ENCODE data around the gene CAMSAP2. TPM values are rescaled to one million over a fixed set of nuclear protein-coding genes. Genes with fewer than 3 reads are reported as not detected.

CAMSAP2 gene
- total RNA-seq, 1 donor from 2014 or later = 43.9 TPM

DNA sequence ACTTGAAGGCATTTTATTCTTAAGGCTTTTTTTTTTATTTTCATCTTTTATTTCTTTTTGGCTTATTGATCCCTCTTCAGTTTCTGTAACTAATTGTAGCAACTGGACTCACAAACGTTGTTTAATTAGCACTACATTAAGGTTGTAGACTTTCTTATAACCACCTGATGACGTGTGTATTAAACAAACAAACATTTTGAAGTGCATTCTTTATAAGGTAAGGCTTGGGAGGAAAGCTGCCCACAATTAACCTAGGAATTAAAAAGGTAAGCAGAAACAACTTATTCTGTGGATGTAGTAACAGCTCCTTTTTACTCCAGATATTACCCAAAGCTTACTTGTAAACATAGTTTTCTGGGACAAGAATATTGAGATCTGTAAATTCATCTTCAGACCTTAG is 55.0 kb downstream of the CAMSAP2 start:
- no peaks in the 10 kb centered on the region for H4K20me1 ChIP-seq (ENCODE audit: low read depth)
- Mint-ChIP-seq H3K4me1 (no peaks in the 10 kb centered on the region), H3K4me3 (no peak overlapping the region), H3K9me3 (peaks cover 20% of the 10 kb centered on the region), H3K27ac (no peak overlapping the region), H3K36me3 (peaks cover 43% of the 10 kb centered on the region), H3K27me3 (ENCODE audit: insufficient read depth, low read depth) (peaks cover 4% of the 10 kb centered on the region)
- no peaks in the 10 kb centered on the region for H3K4me1 ChIP-seq
- H3K36me3 ChIP-seq = no peaks in the 10 kb centered on the region
- H3K9ac ChIP-seq = no peak overlapping the region
- H3K27me3 ChIP-seq = no peaks in the 10 kb centered on the region
- peaks cover 4% of the 10 kb centered on the region for H3K9me3 ChIP-seq (ENCODE audit: low read depth)
- no peak overlapping the region for H3K4me3 ChIP-seq
- no peaks in the 10 kb centered on the region for H3F3A ChIP-seq (ENCODE audit: low read depth)
- H3K4me2 ChIP-seq = no peak overlapping the region
- H2AFZ ChIP-seq (replicated peaks) = no peak overlapping the region
- DNase-seq (ENCODE audit: low spot score) = no peak
- H3K79me2 ChIP-seq (ENCODE audit: low read depth) = peaks cover 62% of the 10 kb centered on the region
- H3K27ac ChIP-seq = no peak overlapping the region
- TF ChIP-seq EZH2 (IDR thresholded peaks at IDR 0.05) = no peak

DNA sequence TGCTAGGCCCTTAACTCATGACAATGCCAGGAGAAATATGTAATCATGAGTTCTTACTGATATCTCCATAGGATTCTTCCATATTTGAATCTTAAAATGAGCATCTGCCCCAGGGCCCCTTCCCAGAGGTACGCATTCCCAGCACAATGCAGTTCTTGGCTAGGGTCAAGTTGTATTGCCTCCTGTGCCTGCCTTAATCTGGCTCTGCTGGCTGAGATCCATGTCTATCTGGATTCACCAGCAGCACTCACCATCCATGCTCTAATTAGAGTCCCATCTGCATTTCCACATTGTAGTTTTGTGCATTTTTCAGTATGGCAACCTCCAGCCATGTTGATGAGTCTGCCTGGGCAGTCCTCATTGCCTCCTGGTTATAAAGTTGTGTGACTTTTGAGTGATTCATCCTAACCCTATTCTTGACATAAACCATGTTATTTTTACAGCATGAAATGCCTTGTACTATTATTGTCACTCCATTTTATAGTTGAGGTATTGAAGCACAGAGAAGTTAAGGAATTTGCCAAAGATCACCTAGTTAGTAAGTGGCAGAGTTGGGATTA is 55.9 kb downstream of the CAMSAP2 start:
- Histone ChIP-seq H3F3A (ENCODE audit: low read depth) (no peaks in the 10 kb centered on the region), H3K9me3 (ENCODE audit: low read depth) (peaks cover 4% of the 10 kb centered on the region), H3K9ac (no peak overlapping the region), H2AFZ (replicated peaks) (no peak overlapping the region), H3K4me1 (no peaks in the 10 kb centered on the region), H3K36me3 (no peaks in the 10 kb centered on the region), H3K4me2 (no peak overlapping the region), H3K4me3 (no peak overlapping the region), H3K27ac (no peak overlapping the region), H3K27me3 (no peaks in the 10 kb centered on the region), H4K20me1 (ENCODE audit: low read depth) (no peaks in the 10 kb centered on the region), H3K79me2 (ENCODE audit: low read depth) (peaks cover 61% of the 10 kb centered on the region)
- no peak for DNase-seq (ENCODE audit: low spot score)
- Mint-ChIP-seq H3K4me3 (no peak overlapping the region), H3K4me1 (no peaks in the 10 kb centered on the region), H3K9me3 (peaks cover 25% of the 10 kb centered on the region), H3K36me3 (peaks cover 43% of the 10 kb centered on the region), H3K27me3 (ENCODE audit: insufficient read depth, low read depth) (peaks cover 4% of the 10 kb centered on the region), H3K27ac (no peak overlapping the region)
- TF ChIP-seq EZH2 (IDR thresholded peaks at IDR 0.05) = no peak
- TF ChIP-seq, protein P1, sequence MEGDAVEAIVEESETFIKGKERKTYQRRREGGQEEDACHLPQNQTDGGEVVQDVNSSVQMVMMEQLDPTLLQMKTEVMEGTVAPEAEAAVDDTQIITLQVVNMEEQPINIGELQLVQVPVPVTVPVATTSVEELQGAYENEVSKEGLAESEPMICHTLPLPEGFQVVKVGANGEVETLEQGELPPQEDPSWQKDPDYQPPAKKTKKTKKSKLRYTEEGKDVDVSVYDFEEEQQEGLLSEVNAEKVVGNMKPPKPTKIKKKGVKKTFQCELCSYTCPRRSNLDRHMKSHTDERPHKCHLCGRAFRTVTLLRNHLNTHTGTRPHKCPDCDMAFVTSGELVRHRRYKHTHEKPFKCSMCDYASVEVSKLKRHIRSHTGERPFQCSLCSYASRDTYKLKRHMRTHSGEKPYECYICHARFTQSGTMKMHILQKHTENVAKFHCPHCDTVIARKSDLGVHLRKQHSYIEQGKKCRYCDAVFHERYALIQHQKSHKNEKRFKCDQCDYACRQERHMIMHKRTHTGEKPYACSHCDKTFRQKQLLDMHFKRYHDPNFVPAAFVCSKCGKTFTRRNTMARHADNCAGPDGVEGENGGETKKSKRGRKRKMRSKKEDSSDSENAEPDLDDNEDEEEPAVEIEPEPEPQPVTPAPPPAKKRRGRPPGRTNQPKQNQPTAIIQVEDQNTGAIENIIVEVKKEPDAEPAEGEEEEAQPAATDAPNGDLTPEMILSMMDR (IDR thresholded peaks at IDR 0.05) = no peak
- no peak for TF ChIP-seq EZH2phosphoT487 (IDR thresholded peaks at IDR 0.05)

DNA sequence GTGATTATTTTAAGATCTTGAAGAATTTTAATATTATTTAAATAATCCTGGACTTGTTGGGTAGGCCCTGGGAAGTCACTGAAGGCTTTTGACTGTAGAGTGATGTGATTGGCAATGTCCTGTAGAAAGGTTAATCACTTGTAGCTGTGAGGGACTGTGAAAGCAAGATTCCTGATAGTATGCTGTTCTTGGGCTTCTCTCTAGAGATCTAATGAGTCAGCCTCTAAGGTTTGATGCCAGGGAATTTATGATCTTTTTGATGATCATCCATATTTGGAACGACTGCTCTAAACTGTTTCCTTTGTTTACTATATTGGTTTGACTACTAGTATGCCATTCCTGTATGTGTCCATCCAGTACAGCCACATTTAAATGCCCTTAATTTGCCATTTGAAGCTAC is 56.5 kb downstream of the CAMSAP2 start:
- no peaks in the 10 kb centered on the region for H3K4me1 Mint-ChIP-seq
- H3K4me3 ChIP-seq = no peak overlapping the region
- H3K79me2 ChIP-seq (ENCODE audit: low read depth) = peaks cover 63% of the 10 kb centered on the region
- peaks cover 43% of the 10 kb centered on the region for H3K36me3 Mint-ChIP-seq
- no peak overlapping the region for H3K27ac ChIP-seq
- no peak for DNase-seq (ENCODE audit: low spot score)
- H3K27me3 ChIP-seq = no peaks in the 10 kb centered on the region
- H3K27ac Mint-ChIP-seq = no peak overlapping the region
- peaks cover 30% of the 10 kb centered on the region for H3K9me3 Mint-ChIP-seq
- H3K4me3 Mint-ChIP-seq = no peak overlapping the region
- peaks cover 4% of the 10 kb centered on the region for H3K9me3 ChIP-seq (ENCODE audit: low read depth)
- H3K27me3 Mint-ChIP-seq (ENCODE audit: insufficient read depth, low read depth) = peaks cover 4% of the 10 kb centered on the region
- TF ChIP-seq, protein P1 (IDR thresholded peaks at IDR 0.05) = no peak
- TF ChIP-seq EZH2phosphoT487 (IDR thresholded peaks at IDR 0.05) (no peak), EZH2 (IDR thresholded peaks at IDR 0.05) (no peak)
- H2AFZ ChIP-seq (replicated peaks) = no peak overlapping the region
- H3K9ac ChIP-seq = no peak overlapping the region
- peaks cover under 1% of the 10 kb centered on the region for H3F3A ChIP-seq (ENCODE audit: low read depth)
- H3K36me3 ChIP-seq = no peaks in the 10 kb centered on the region
- H4K20me1 ChIP-seq (ENCODE audit: low read depth) = no peaks in the 10 kb centered on the region
- no peak overlapping the region for H3K4me2 ChIP-seq
- no peaks in the 10 kb centered on the region for H3K4me1 ChIP-seq

DNA sequence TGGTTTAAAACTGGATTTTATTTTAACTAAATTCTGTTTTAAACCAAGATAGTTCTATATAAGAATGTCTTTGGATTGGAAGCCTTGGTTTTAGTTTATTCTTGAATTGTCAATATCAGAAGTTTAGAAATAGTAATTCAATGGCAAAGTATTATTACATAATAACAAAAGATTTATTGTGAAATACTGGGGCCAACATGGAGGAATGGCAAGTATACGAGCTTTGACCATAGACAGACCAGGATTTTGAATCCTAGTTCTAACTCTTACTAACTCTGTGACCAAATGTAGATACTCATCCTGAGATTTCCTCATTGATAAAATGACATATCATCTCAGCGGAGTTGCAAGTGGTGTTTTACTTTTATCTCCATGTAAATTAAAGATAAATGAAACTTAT is 63.3 kb downstream of the CAMSAP2 start:
- Histone ChIP-seq H4K20me1 (ENCODE audit: low read depth) (peaks cover 8% of the 10 kb centered on the region), H3K9me3 (ENCODE audit: low read depth) (no peaks in the 10 kb centered on the region), H2AFZ (replicated peaks) (no peak overlapping the region), H3K27ac (no peak overlapping the region), H3F3A (ENCODE audit: low read depth) (peaks cover 17% of the 10 kb centered on the region), H3K36me3 (peaks cover under 1% of the 10 kb centered on the region), H3K9ac (no peak overlapping the region), H3K79me2 (ENCODE audit: low read depth) (peaks cover 72% of the 10 kb centered on the region), H3K4me2 (peak overlapping the region; percentile 48), H3K27me3 (no peaks in the 10 kb centered on the region), H3K4me3 (no peak overlapping the region), H3K4me1 (peaks cover 19% of the 10 kb centered on the region)
- Mint-ChIP-seq H3K36me3 (peaks cover 29% of the 10 kb centered on the region), H3K27me3 (ENCODE audit: insufficient read depth, low read depth) (no peaks in the 10 kb centered on the region), H3K27ac (no peak overlapping the region), H3K4me3 (no peak overlapping the region), H3K9me3 (peaks cover 15% of the 10 kb centered on the region), H3K4me1 (peaks cover 7% of the 10 kb centered on the region)
- TF ChIP-seq EZH2phosphoT487 (IDR thresholded peaks at IDR 0.05) (no peak), EZH2 (IDR thresholded peaks at IDR 0.05) (no peak)
- TF ChIP-seq, protein P1 (IDR thresholded peaks at IDR 0.05) = no peak
- no peak for DNase-seq (ENCODE audit: low spot score)

Measured in neural progenitor cell (in vitro differentiated cells).